Measurements from ENCODE around the gene APBB2.
"Not testable (repeated sequence)": the region's sequence is repeated elsewhere in the genome, so short reads cannot be mapped to it uniquely, and the experiment has no call there.

The APBB2 gene

DNA sequence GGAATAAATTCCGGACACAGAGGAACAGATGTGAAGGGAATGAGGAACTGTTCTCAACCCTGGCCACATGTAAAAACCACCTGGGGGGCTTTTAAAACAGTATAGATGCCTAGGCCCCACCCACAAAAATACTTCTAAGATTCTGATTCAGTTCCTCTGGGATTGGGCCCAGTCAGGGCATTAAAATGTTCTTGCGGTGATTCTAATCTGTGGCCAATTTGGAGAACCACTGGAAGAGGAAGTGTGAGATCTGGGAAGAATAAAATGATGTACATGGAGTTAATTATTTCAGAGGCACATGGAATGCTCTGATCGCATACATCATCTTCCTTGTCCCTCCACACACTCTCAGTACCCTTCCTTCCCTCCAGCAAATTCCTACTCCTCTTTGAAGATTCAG is 192.2 kb downstream of the APBB2 start:
- DNase-seq (ENCODE audit: low read depth) = peak; percentile 83

DNA sequence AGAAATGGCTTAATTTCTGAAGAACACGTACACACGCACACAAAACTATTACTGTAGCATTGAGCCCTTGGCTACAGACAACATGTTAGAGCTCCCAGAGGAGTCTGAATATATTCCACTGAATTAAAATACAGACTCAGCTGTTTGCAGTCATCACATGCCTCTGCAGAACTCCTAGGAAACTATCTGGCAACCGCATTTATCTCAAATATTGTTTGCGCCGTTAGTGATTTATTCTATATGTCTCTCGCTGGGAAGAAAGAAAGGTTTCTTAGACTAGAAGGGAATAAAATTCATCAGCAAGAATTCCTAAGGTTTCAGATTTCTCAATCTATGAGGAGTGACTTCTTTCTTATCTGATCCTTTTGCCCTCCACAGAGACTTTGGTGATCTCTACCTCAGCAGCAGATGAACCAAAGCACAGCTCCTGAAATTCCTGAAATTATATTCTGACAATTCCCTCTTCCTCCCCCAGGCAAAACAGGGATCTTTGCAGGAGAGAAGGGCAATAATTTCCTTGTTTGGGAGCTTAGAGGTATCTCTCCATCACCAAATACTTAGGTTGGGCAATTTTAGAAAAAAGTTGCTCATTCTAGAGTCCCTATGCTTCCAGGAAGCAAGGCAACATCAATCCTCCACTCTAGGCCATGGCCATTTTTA is 199.2 kb downstream of the APBB2 start:
- no peak for DNase-seq (ENCODE audit: low read depth)

DNA sequence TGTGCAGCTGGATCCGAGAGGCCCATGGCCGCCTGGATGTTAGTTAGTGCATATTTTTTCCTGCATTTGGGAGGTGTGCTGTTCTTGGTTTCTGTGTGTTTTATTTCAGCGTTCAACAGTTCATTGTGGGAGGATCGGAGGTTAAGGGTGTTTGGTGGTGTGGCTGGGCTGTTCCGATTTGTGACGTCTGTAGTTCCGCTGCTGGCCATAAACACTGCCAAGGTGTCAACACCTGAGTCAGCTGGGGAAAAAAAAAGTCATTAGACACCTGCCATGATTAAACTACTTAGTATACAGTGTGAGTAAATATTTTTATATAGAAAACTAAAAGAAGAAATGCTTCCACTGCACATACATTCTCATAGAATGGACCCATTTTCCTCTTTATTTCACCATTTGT is 200.2 kb downstream of the APBB2 start:
- no peak for DNase-seq (ENCODE audit: low read depth)

DNA sequence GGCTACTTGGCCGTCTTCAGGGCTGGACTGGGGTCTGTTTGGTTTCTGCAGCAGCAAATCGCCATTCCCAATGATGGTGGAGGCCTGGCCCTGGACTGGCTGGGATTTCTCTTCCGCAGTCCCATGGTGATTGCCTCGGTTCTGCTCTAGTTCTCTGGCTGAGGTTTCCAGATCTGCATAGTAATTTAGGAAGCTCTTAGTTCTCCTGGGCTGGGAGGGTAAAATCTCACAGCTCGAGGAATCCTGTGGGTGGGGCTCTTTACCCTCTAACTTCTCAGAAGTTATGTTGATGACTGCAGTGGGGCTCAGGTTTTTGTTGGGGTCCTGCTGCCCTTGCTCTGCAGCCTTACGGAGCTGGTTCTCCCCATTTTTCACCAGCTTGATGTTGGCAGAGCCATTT is 200.6 kb downstream of the APBB2 start:
- DNase-seq (ENCODE audit: low read depth) = no peak

DNA sequence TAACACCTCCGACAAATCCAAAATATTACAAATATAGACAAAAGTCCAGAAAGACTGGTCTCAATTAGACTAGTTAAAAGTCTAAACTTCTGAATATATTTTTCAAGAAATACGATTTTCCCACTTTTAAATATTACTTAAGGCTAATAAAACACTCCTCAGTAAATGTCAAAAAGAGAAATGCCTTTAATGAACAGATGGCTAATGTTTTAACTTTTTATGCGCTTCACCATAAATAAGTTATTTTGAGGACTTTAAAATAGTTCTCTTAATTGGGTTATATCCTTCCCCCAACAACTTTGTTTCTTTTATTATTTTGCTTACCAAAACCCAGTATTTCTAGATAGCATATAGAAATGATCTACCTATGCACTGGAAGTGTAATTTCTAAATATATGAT is 201.4 kb downstream of the APBB2 start:
- no peak for DNase-seq (ENCODE audit: low read depth)

DNA sequence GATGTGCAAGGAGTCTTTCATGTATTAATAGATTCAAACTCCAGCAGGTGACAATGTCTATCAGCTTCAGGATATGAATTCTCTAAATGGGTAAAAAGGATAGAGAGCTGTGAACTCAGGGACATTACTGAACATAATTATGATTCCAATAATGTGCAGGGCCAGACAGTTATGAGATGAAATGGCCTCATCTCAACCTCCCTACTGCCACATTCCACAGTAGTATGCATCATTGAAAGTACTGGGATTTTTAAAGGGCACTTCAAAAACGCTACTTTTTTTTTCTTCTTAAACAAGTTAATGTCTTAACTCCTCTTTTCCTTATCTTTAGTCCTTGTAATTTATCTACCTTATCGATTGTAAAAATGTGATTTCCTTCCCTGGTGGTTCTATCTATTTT is 202.0 kb downstream of the APBB2 start:
- DNase-seq (ENCODE audit: low read depth) = peak; percentile 56

DNA sequence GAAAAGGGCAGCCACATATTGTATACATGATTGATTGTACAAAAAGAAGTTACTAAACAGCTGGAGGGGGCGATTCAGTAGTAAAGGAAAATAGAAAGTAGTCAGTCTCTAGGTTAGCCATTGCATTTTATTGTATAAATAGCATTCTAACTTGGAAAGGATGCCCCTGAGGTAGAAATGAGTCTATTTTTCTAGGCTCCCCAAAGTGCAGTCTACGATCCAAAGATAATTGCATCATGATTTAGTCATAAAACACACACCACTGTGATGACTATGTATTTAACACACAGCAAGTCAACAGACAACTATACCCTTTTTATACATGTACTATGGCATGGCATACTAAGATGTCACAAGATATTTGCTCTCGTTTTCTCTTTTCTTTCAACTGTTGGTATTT is 204.9 kb downstream of the APBB2 start:
- DNase-seq (ENCODE audit: low read depth) = peak; percentile 79

DNA sequence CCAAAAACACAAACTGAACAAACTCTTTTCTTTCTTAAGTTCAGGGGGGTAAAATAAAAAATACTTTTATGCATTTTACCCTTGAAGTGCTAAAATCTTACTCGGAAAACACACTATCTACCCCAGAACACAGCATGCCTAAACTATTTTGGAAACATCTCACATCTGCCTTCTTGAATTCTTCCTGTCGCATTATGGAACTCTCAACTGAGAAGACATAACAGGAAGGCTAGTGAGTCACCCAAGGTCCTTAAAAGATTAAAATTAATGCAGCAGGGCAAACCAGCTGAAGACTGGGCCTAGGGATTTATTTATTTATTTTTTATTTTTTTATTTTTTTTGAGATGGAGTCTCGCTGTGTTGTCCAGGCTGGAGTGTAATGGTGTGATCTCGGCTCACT is 208.2 kb downstream of the APBB2 start:
- DNase-seq (ENCODE audit: low read depth) = peak; percentile 82

DNA sequence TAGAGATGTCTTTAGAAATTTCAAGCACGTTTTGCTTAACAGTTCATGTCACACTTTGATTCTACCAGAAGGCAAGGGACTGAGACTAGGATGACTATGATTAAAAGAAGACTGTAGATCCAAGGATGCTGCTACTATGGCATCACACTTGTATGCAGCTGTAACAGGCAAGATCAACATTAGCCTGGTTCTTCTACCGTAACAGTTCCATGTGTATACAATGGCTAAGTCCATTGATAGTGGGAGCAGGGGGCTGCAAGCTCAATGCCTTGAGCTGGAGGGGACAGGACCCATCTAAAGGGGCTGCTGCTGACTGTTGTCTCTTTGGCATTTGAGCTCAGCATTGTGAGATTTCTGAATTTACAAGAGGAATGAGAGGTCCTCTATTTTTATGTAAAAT is 212.0 kb downstream of the APBB2 start:
- no peak for DNase-seq (ENCODE audit: low read depth)

DNA sequence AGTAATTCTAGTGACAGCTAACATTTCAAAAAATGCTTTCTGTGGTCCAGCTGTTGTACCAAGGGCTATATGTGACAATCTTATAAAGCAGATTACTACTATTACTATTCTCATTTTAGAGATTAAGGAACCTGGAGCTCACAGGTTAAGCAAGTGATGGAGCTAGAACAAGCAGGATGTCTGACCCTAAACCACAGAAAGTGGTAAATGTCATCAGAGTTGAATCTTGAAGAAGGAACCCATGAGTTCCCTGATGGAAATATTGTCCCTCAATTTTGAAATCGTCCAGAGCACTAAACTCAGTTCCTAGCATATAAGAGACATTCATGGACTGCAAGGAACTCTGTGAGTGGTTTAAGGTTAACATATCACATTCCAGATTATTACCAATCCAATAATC is 214.0 kb downstream of the APBB2 start:
- no peak for DNase-seq (ENCODE audit: low read depth)

DNA sequence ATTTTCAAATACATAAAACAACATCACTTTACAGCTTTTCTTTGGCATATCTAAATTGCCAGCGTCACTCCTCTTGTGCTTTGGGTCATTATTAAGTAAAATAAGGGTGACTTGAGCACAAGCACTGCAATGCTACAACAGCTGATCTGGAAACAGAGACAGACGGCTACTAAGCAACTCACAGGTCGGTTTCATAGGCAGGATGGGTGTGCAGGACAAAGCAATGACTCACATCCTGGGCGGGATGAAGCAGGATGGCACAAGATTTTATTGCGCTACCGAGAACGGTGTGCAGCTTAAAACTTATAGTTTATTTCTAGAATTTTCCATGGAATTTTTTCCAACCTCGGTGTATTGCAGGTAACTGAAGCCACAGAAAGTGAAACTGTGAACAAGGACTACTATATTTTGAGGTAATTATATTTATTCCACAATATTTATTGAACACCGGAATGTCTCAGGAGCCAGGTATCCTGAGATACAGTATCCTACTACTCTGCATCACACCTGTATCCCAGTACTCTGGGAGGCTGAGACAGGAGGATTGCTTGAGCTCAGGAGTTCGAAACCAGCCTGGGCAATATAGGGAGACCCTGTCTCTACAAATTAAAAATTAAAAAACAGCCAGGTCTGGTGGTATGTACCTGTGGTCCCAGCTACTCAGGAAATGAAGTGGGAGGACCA is 215.5 kb downstream of the APBB2 start:
- peak; percentile 77 for DNase-seq (ENCODE audit: low read depth)

DNA sequence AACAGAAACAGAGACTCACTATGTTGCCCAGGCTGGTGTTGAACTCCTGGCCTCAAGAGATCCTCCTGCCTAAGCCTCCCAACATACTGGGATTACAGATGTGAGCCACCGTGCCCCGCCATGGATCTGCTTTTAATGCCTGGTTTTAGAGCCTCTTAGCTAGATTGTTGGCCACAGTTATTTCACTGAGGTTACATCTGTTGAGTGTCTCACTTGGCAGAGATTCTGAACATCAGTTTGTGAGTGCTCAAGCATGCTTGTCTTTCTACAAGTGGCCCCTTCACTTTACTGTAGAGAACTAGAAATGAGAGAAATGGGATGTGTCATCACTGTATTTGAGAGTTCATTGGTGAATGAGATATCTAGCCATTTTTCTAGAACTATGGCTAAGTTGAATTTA is 218.5 kb downstream of the APBB2 start:
- peak; percentile 72 for DNase-seq (ENCODE audit: low read depth)

DNA sequence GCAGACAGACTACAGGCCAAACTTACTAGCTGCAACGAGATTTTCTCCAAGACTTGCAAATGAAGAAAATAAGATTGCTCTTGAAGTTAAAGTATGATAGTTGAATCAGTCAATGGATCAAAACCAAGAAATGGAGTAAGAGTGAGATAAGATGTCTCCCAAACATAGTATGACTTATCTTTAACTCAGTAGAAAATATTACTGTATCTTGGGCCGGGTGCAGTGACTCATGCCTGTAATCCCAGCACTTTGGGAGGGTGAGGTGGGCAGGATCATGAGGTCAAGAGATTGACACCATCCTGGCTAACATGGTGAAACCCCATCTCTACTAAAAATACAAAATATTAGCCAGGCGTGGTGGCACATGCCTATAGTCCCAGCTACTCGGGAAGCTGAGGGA is 220.0 kb downstream of the APBB2 start:
- DNase-seq (ENCODE audit: low read depth) = peak; percentile 64

DNA sequence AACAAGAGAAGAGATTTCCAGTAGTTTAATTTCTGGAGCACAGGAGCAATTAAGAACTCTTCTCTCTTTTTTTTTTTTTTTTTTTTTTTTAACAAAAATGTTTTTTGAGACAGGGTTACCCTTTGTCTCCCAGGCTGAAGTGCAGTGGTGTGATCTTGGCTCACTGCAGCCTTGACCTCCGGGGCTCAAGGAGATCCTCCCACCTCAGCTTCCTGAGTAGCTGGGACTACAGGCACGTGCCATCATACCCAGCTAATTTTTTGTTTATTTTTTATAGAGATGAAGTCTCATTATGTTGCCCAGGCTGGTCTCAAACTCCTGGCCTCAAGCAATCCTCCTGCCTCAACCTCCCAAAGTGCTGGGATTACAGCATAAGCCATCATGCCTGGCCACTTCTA is 221.0 kb downstream of the APBB2 start:
- not testable (repeated sequence) for DNase-seq (ENCODE audit: low read depth)

DNA sequence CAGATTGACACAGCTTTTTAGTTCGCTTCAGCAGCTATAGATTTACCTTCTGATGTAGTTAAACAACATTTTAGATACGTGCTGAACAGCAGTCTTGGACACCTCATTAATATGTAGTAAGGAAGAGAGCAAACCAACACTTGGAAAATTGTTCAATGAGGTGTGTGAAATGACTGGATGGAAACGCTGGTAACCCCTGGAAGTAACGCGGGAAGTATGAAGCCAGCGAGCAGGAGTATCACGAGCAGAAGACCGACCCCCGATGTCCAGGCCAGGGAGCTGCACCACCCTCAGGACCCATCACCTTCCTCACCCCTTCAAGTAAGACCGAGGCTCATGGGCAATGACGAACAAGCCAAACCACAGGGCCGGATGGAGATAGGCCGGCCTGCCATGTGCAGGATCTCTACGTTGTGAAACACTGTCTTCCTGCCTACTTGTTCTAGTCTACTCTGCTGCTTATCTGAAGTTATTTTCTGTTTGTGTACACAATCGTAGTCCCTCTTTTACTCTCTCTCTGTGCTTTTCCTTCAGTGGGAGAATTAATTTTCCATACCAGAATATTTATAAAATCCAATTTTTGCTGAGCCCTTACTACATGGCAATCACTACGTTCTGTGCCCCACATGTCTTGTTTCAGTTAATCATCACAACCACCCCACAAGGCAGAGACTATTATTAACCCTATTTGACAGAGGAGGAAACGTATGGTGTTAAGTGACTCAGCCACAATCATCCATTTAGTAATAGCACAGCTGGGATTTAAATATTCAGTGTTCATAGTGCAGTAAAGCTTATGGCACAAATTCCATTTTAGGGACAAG is 221.7 kb downstream of the APBB2 start:
- DNase-seq (ENCODE audit: low read depth) = peak; percentile 76

DNA sequence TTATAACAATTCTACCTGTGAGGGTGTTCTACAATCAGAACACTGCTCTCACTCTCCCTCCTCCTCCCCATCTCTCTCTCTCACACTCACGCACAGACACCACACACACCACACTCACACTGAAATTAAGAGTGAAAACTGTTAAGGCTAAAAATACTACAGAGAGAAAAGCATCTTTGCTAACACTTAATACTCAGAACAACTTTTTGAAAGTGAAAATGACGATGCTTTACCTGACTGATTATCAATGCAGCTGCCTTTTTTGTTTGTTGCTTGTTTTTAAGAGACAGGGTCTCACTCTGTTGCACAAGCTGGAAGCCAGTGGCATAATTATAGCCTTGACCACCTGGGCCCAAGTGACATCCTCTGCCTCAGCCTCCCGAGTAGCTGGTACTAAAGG is 222.4 kb downstream of the APBB2 start:
- DNase-seq (ENCODE audit: low read depth) = no peak

DNA sequence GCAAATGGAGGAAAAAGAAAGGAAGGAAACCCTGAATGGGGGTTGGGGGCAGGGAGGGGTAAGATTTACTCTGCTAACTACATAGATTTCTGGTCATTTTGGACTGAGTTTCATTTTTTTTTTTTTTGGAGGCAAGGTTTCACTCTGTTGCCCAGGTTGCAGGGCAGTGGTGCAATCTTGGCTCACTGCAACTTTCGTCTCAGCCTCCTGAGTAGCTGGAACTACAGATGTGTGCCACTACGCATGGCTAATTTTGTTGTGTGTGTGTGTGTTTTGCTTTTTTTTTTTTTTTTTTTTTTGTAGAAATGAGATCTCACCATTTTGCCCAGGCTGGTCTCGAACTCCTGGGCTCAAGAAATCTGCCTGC is 223.5 kb downstream of the APBB2 start:
- DNase-seq (ENCODE audit: low read depth) = no peak

DNA sequence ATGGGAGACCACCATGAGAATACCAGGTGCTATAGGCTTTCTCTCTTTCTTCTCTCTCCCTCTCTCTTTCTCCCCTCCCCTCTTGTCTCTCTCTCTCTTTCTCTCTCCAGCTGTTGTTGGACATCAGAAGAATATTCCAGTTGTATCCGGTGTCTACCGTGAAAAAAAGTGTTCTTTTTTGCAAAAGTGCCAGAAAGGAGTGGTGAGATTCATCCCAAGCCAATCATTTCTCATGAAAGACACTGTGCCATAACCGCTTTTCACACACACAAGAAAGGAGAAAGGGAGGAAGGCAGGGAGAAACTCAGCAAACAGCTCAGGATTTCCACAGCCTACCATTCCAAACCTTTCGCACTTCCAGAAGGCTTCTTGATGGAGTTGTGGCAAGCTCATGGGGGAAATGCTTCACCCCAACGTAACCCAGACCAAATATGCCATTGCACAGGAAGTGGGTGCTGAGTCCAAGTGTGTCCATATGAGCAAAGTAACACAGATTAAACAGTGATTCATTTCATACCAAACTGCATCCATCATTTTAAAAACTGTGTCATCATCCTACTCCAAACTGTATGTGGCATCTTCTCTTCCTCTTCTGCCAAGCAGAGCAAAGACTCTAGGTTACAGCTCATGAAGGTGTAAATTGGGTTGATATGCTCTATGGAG is 224.0 kb downstream of the APBB2 start:
- DNase-seq (ENCODE audit: low read depth) = peak; percentile 99

DNA sequence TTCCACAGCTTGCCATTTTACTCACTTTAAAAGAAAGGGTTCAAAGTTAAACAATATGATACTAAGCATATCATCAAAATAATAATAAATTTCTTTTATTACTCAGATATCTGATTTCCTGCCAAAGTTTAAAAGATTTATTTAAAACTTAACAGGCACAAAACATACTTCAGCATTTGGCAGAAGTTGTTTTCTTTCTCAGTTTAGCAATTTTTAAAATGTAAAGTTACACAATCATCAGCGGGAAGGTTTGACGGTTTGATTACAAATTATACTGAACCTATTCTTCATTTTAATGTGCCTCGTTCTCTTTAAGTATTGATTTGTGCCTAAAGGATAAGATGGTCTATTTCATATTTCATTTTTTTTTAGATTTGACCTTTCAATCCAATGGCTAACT is 227.2 kb downstream of the APBB2 start:
- DNase-seq (ENCODE audit: low read depth) = no peak

DNA sequence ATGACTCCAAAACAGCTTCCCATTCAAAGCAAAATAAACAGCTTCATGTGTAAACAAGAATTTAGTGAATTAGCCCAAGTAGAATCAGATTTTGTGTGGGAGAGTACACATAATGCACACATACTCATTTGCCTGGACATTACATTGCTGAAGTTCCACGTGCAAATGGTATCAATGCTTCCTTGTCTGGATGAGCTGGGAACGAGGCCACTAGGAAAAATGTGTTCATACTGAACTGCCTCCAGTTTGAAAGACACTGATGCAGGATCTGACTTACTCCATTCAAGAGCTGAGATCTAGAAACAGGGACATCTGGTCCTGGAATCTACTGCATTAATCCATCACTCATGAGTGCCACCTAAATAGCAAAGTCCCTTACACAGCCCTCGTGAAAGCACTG is 228.0 kb downstream of the APBB2 start:
- no peak for DNase-seq (ENCODE audit: low read depth)

DNA sequence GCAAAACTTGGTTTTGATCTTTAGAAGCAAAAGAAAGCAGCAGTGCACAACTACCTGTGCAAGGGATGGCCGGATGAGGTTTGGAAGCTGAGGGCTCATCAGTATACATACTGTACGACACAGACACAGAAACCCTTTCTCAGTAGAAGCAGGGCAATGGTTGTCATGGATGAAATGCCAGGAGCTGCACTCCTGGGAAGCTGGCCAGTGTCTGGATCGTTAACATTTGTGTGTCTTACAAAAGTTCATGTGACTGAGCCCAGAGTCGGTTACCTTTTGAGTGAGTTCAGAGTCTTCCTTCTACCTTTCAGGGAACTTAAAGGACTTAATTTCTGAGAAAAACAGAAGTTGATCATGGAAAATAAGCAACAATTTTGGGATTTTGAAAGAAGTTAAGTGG is 230.3 kb downstream of the APBB2 start:
- peak; percentile 41 for DNase-seq (ENCODE audit: low read depth)

DNA sequence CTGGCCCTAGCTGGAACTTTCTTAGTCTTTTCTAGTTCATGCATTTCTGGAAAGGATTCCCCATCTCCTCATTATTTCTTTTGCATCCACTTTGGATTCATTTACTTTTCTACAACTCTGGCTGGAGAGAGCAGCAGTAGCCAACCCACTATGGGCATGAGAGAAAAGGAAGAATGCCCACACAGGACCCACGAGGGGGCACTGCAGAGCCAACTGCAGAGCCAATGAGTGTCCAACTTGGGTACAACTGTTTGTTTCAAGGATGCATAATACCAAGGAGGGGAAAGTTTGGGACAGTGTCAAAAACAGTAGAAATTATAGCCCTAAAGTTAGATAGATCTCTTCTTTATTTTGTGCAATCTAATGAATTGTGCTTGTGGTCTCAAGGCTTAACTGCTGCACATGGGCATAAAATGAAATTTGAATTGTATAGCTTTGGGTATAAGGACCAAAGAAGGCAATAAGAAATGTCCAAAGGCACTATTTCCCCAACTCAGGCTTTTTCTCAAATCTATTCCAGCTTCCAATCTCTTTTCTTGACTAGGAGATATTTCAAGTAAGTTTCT is 233.9 kb downstream of the APBB2 start:
- DNase-seq (ENCODE audit: low read depth) = peak; percentile 55
